Activated T-cell treated with anti-CD3 and anti-CD28 coated beads for 1 hour (primary cell): ENCODE results near the gene FHOD1.

Experiments used
- DNase-seq: peaks from one replicate; pipeline ENCODE4 v3.0.0-alpha.2; 2020; ENCODE audit warnings: low read depth

FHOD1 gene

DNA sequence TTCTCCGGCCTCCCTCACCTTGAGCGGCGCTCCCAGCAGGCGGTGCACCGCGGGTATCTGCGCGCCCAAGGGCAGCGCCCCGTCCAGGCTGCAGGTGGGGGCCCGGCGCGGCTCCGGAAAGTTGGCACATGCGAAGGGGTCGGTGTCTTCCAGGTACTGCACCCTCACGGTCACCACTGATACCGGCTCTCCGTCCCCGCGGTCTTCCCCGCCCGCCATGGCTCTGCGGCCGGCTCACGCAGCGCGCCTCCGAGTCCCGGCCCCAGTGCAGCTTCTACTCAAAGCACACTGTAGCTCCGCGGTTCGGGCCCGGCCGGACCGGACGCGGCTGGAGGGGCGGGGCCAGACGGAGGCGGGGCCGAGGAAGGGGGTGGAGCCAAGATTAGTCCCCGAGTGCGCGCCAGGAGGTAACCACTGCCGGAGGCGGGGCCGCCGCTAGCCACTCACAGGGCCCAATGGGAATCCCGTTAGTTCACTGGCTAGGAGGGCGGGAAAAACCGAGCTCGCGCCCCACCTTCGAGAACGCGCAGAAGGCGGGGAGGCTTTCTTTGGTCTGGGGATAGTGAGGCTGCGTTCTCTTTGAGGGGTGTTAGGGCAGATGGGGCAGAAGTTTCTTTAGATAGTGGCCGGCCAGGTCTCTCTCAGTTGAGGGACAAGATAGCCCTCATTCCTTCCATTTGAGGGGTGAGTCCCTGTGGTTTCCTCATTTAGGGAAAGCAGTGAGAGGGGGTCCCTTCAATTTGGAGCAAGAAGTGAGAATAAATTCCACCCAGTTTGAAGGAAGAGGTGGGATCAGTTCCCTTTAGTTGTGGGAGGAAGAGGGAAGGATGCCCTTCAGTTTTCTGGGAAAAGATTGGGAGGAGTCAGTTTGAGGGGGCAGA is at the start of gene FHOD1:
FHOD1 (minus strand) TSS at position 290 of the 881 bp plus-strand sequence; CDS start at position 219, 71 bp downstream.
- DNase-seq: peak; percentile 95

DNA sequence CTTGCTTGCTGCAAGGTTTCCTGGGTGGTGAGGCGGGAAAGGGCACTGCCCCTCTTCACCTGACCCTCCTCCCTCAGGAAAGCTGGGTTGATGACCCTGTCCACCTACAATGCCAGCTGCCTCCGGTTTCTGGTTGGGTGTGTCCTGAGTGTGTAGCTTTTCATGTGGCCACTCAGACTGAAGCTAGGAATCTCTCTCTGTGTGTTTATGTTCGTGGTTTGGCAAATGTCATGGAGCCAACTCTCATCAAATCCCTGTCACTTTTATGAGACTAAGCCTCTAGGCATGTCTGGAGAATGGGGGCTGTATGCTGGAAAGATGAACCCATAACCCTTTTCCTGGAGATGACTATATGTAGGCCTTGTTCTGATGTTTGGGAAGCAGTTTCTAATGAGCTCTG is 49.1 kb upstream of the FHOD1 start:
- no peak for DNase-seq

DNA sequence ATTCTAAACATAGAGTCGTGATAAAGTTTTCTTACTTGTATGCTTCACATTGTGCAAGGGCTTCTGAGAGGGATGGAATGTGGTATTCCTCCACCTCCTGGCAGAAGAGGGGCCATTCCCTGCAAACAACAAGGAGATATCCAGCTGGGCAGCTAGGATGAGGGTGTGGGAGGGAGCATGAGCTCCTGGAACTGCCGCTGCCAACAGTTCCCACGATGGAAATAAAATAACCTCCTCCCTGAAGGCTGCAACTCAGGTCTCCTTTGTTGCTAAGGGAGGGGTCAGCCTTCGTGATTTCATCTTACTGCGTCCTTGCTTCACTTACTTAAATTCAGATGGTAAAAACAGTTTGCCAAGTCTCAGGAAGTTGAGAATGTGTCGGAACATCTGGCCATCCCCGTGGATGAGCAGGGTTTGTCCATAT is 47.7 kb upstream of the FHOD1 start:
- DNase-seq: no peak

DNA sequence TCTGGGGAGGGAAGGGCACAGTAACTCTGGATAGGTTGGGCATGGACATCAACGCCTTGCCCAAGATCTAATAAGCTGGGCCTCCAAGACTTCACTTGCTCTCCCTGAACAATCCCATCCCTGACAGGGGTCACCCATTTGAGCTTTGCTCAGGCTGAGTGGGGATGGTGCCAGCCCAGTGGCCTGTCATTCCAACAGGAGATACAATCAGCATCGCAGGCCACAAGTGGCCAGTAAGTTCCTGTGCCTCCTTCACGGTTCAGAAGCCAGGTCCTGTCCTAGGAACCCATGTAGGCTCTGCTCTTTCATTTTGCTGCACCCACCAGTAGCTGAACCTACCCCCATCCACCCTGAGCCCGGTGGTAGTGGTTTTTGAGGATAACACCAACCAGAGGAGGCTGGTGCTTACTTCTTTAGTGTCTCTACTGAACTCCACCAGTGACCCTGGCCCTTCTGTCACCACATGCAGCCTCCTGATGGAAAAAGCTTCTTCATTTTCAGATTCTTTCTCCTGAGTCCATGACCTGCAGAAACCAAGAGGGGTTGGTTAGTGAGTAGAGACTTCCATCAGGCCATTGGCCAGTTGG is 47.0 kb upstream of the FHOD1 start:
- DNase-seq: no peak

- DNase-seq: no peak
Observed at GRCh38 chr16:67291461-67291860, 44.2 kb upstream of the FHOD1 start.

DNA sequence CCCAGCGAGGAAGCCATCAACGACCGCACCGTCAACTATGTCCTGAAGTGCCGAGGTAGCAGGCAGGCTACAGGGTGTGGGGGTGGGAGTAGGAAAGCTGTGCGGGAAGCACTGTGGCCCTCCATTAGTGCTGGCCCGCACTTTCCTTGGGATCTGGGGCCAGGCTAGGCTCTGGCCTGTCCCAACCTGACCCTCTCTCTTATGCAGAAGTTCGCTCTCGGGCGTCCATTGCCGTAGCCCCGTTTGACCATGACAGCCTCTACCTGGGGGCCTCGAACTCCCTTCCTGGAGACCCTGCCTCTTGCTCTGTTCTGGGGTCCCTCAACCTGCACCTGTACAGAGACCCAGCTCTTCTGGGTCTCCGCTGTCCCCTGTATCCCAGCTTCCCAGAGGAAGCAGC is 40.7 kb upstream of the FHOD1 start:
- DNase-seq: no peak

GRCh38 chr16:67286441-67287235 is 39.4 kb upstream of the FHOD1 start:
- no peak for DNase-seq

- DNase-seq: no peak
Observed at GRCh38 chr16:67284699-67285646, 37.7 kb upstream of the FHOD1 start.

DNA sequence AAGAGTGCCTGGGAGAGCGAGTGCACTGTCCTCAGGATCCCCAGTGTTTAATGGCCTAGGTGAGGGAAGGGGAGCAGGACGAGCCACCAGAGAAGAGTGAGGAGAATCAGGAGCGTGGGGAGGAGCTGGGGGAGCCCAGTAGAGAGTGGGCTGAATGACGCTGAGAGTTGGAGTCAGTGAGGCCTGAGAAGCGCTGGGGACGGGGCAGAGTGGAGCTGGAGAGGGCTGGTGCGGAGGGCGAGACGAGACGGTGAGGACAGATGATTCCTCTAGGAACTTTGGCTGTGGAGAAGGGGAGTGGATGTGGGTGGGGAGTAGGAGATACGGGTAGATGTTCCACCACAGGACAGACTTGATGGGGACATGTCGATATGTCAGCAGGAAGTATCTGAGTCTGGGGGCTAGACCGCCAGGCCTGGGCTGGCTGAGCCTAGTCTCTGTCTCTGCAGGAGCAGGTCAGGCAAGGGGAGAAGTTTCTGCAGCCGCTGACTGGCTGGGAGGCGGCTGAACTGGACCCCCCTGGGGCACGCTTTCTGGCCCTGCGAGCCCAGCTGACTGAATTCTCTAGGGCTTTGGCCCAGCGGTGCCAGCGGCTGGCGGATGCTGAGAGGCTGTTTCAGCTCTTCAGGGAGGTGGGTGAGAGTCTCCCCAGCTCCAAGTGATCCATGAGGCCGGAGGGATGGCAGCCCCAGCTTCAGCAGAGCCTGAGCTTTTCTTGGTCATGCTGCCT is 36.7 kb upstream of the FHOD1 start:
- DNase-seq: no peak

GRCh38 chr16:67283039-67283825 is 36.0 kb upstream of the FHOD1 start:
- no peak for DNase-seq

- DNase-seq: no peak
Observed at GRCh38 chr16:67282447-67282805, 35.1 kb upstream of the FHOD1 start.

- no peak for DNase-seq
Observed at GRCh38 chr16:67281536-67282446, 34.5 kb upstream of the FHOD1 start.

GRCh38 chr16:67280090-67281015 is 33.1 kb upstream of the FHOD1 start:
- no peak for DNase-seq

- peak; percentile 67 for DNase-seq
Observed at GRCh38 chr16:67279296-67280089, 32.2 kb upstream of the FHOD1 start, which contains the start of gene PLEKHG4. TSS of gene PLEKHG4 (plus strand) at chr16:67279532. CDS start at chr16:67280045, 513 bp downstream.

GRCh38 chr16:67278773-67279295 is 31.6 kb upstream of the FHOD1 start:
- peak; percentile 6 for DNase-seq

DNA sequence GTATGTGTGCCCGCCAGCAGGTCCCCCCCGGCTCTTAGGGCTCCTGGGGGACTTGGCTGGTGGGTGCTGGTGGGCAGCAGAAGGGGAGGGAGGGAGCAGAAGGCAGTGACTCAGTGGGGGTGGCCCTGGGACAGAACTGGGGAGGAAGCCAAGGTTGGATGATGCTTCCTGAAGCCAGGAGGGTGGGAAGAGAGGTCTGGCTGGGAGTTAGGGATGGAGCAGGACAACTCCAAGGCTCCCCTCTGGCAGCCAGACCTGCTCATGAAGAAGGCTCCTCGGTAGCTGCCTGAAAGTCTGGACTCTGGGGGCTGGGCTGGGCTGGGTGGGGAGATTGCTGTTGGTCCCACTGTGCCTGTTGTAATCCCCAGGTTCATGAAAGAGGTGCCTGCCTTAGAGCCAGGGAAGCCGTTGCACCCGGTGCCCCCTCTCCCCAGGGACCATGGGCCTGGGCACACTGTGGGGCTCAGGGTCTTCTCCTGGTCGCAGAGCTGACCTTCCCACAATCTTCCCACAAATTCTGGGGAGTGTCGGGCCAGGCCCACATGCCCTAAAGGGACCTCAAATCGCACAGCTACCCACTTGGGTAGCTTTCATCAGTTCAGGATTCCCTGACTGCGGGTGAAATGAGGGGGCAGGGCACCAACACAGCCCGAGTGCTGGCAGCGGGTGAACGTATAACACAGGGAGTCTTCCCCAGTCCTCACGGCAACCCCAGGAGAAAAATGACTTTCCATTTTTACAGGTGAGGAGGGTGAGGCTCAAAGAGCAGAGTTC is 30.9 kb upstream of the FHOD1 start:
- no peak for DNase-seq
